ENCODE results near the gene PARN.

DNA sequence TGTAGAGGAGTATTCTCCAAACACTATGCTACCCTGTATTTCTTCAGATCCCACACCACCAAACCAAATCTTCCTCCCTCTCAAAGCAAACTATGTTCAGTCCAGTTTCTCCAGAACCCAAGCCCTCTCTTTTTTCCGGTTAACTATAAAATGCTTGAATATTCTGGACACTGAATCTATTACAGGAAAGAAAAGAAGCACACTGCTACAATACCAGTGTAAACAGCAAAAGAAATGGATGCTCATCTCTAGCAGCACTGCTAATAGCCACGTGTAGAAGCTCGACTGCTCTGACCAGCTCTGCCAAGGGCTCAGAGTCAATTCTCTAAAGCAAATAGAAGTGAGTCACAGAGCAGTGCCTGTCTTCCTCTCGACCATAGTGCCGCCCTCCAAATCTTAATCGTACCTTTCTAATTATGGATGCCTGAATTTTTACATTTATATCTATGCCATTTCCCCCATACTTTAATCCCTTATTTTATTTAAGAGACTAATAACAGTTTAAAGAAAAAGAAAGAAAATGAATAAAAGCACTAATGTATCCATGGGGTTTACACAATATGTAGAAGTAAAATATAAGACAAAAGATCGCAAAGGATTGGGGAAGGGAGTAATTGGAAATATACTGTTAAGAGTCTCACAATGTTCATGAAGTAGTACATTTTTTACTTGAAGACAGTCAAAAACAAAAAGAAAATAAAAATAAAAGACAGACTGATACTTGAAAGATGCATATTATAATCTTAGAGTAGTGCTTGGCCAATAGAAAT, 154.5 kb downstream of the PARN start:
- TF ChIP-seq CTCF (conservative IDR thresholded peaks at IDR 0.05 in 1 of 2, IDR thresholded peaks at IDR 0.05 in 1 of 2; ENCODE audit: extremely low read depth in 1 of 2, insufficient read depth in 1 of 2, low read depth in 1 of 2, low read length in 2 of 2) (no peak), EZH2 (IDR thresholded peaks at IDR 0.05; ENCODE audit: borderline replicate concordance, low read length) (no peak)

Measured in mammary epithelial cell (primary cell).